Right lobe of liver (tissue), 6 donors: ENCODE results near the gene MYO1A. TPM values are rescaled to one million over a fixed set of nuclear protein-coding genes. Genes with fewer than 3 reads are reported as not detected.

Experiments used
- ATAC-seq, 4 donors: fragments of 200-7000 bp; cut with Tn5 transposase; one replicate each; pipeline ENCODE4 v1.9.1; 2020; ENCODE audit warnings: mild to moderate bottlenecking in 4 of 4, moderate library complexity in 4 of 4
- DNase-seq, 3 donors: peaks; one replicate each; pipeline ENCODE4 v3.0.0-alpha.2; 2020
- H3K27ac ChIP-seq, 3 donors: fragments of 200-600 bp; one replicate each; pipeline ENCODE4 v1.8.0; 2022
- H3K27me3 ChIP-seq, 2 donors: fragments of 200-600 bp; one replicate each; pipeline ENCODE4 v1.8.0; 2022
- H3K36me3 ChIP-seq, 4 donors: fragments of 200-600 bp; sonication (generic) in 1 of 4; one replicate each; pipeline versions ENCODE4 v1.5.1 to v1.8.0; 2017 to 2022; ENCODE audit warnings: control low read depth in 1 of 4
- H3K4me1 ChIP-seq, 4 donors: fragments of 200-600 bp; sonication (generic) in 1 of 4; one replicate each; pipeline versions ENCODE4 v1.5.1 to v1.8.0; 2017 to 2022; ENCODE audit warnings: control low read depth in 1 of 4
- H3K4me3 ChIP-seq, 3 donors: fragments of 200-600 bp; one replicate each; pipeline ENCODE4 v1.8.0; 2022
- H3K9me3 ChIP-seq, 4 donors: fragments of 200-600 bp; sonication (generic) in 1 of 4; one replicate each; pipeline versions ENCODE4 v1.5.1 to v1.8.0; 2017 to 2022; ENCODE audit warnings: control low read depth in 1 of 4
- POLR2A ChIP-seq: fragments of 450-650 bp; IDR thresholded peaks from one replicate; pipeline ENCODE4 v1.6.1; 2017; ENCODE audit warnings: antibody characterized with exemption, mild to moderate bottlenecking
- WGBS: methylation state at CpG from one replicate; pipeline ENCODE4 v1.1.6; 2018; ENCODE audit warnings: low coverage, low lambda C conversion rate; ENCODE audit not compliant: insufficient coverage; ENCODE audit errors: missing lambda C conversion rate; 5-methylcytosine and 5-hydroxymethylcytosine counted together
- intact Hi-C, 2 donors: fragments of 100-400 bp; cut with DNase I; formaldehyde crosslinking; loops; one replicate each; pipeline versions ENCODE4 v1.11.2 to v1.14.1; 2022
- total RNA-seq, 6 experiments: library from RNA; depleted of rRNA in 2 of 6; stranded (reverse); fragments of >200 nt in 2 of 6; fragmentation: NEBNext Ultra II Directional in 3 of 6; extraction: Animal tissue kit (Norgen Biotek cat#: 25700) in 3 of 6; gene quantifications; one replicate each; pipeline versions ENCODE4 v1.1.0 to v1.2.4, GENCODE V29; 2016 to 2023
- TF ChIP-seq, protein P1 (sequence below), 4 donors: fragments of 200-600 bp in 3 of 4; fragments of 450-650 bp in 1 of 4; IDR thresholded peaks; one replicate each; pipeline versions ENCODE4 v1.5.1 to v1.8.0; 2016 to 2022; ENCODE audit warnings: antibody characterized with exemption in 4 of 4, mild to moderate bottlenecking in 2 of 4
- donor health status: DM: no; HTN: yes; CAD: no.
- donor health status: DM: no; HTN: no; CAD: no.
- donor health status: DM: no; HTN: no; CAD: no.
- donor health status: DM: no; HTN: yes; CAD: no.
- donor health status: DM: no; HTN: yes; CAD: no.

The MYO1A gene
- total RNA-seq, 6 experiments from 2014 or later, result 0.27 to 1.9 (median 0.68) TPM; not detected in 1

DNA sequence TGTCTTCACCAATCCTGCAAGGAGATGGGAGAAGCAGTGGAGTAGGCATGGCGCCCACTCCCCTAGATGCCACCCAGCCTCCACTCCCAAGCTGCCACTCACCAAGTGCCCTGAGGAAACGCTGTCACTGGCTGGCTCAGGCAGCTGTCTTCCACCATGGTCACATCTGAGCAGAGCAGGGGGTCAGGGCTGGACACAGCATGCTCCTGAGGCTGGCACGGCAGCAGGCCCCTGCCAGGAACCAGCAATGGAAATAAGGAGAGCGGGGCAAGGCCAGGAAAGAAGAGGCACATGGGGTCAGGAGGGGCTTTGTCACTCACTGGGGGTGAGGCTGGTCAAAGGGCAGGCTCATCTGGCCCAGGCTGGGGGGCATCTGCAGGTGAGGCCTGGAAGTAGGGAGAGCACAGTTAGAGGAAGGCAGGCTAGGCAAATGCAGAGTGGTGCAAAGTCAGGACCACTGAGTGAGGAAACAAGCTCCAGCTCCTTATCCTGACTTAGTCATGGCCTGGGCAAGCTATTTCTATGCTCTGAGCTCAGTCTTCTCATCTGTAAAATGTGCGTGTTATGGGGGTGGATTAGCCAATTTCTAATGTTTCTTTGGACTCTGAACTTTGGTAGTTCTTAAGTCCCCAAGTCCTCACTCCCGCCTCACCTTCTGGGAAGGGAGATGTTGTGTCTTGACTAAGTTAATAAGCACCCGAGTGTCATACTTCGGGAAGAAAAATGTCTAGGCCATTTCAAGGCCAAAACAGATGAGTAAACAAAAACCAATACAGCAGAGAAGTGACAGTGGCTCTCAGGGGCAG lies 47.0 kb upstream of the MYO1A start:
- Histone ChIP-seq H3K27ac (no peak overlapping the region), H3K27me3 (no peaks in the 10 kb centered on the region), H3K4me3 (no peak overlapping the region), H3K4me1 (peaks cover 0 to 11% (median 3%) of the 10 kb centered on the region in 4 donors), H3K36me3 (peaks cover 0 to 80% (median 21%) of the 10 kb centered on the region in 4 donors), H3K9me3 (no peaks in the 10 kb centered on the region)
- no peak for ATAC-seq
- TF ChIP-seq, protein P1, sequence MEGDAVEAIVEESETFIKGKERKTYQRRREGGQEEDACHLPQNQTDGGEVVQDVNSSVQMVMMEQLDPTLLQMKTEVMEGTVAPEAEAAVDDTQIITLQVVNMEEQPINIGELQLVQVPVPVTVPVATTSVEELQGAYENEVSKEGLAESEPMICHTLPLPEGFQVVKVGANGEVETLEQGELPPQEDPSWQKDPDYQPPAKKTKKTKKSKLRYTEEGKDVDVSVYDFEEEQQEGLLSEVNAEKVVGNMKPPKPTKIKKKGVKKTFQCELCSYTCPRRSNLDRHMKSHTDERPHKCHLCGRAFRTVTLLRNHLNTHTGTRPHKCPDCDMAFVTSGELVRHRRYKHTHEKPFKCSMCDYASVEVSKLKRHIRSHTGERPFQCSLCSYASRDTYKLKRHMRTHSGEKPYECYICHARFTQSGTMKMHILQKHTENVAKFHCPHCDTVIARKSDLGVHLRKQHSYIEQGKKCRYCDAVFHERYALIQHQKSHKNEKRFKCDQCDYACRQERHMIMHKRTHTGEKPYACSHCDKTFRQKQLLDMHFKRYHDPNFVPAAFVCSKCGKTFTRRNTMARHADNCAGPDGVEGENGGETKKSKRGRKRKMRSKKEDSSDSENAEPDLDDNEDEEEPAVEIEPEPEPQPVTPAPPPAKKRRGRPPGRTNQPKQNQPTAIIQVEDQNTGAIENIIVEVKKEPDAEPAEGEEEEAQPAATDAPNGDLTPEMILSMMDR (IDR thresholded peaks at IDR 0.05), result no peak
- TF ChIP-seq POLR2A, result no peak
- DNase-seq, result peak in 1 of 3 donors; percentile 43
- intact Hi-C loops, result no loop called here
- 90% methylated on average over 4 of the region's 8 CpGs for WGBS

DNA sequence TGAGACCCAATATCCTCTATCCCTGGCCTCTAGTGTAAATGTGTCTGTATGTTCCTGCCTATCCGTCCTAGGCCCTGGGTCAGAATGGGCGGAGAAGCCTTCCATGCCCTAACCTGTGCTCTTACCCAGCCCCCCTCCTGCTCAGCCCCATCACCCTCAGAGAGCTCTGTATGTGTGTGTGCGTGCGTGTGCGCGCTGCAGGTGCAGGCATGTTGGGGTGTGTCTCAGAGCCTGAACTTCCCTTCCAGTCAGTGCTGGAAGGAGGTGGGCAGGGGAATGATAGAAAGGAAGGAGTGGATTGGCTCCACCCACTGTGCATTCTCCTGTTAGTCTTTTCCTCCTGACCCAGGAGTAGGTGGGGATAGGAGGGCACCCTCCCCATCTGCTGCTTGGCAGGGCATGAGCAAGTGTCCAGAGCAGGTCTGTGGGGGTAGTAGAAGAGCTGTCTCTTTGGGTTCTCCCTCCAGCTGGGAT lies 46.2 kb upstream of the MYO1A start:
- ATAC-seq, result peak in 2 of 4 donors; percentile 1 to 4
- peak in 1 of 3 donors; percentile 46 for DNase-seq
- Histone ChIP-seq H3K27ac (no peak overlapping the region), H3K4me1 (peaks cover 0 to 9% (median 0%) of the 10 kb centered on the region in 4 donors), H3K4me3 (no peak overlapping the region), H3K9me3 (no peaks in the 10 kb centered on the region), H3K36me3 (peaks cover 0 to 88% (median 26%) of the 10 kb centered on the region in 4 donors), H3K27me3 (no peaks in the 10 kb centered on the region)
- WGBS, result 87% methylated on average over 6 of the region's 6 CpGs
- intact Hi-C loops, result no loop called here
- TF ChIP-seq, protein P1 (IDR thresholded peaks at IDR 0.05), result no peak
- TF ChIP-seq POLR2A, result no peak

DNA sequence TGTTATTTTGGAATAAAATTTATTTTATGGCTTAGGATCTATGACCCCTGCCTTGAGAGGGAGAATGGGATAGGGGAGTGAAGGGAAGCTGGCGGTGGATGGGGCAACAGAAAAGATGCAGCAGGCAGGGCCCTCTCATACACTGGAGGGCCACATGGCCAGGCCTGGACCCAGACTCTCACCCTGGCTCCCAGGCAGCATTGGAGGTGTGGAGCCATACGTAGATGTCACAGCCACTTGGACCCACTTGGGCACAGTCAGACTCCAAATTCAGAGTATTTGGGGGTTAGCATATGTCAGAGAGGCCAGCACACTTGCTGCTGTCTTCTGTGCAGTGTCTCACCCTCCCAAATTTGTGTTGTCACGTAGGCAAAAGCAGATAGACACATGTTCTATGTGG lies 45.5 kb upstream of the MYO1A start:
- ATAC-seq, result no peak
- no peak overlapping the region for H3K27ac ChIP-seq
- peaks cover 0 to 11% (median 3%) of the 10 kb centered on the region in 4 donors for H3K4me1 ChIP-seq
- H3K27me3 ChIP-seq, result no peaks in the 10 kb centered on the region
- intact Hi-C loops, result no loop called here
- H3K9me3 ChIP-seq, result no peaks in the 10 kb centered on the region
- H3K4me3 ChIP-seq, result no peak overlapping the region
- TF ChIP-seq, protein P1 (IDR thresholded peaks at IDR 0.05), result no peak
- no peak for TF ChIP-seq POLR2A
- H3K36me3 ChIP-seq, result peaks cover 0 to 82% (median 28%) of the 10 kb centered on the region in 4 donors
- WGBS, result 86% methylated on average over 2 of the region's 3 CpGs
- no peak for DNase-seq

GRCh38 chr12:57094208-57095160 lies 44.6 kb upstream of the MYO1A start:
- DNase-seq, result peak in 1 of 3 donors; percentile 41

More at GRCh38 chr12:57094208-57095160, 44.6 kb upstream of the MYO1A start:
- intact Hi-C loops, result no loop called here
- Histone ChIP-seq H3K9me3 (no peaks in the 10 kb centered on the region), H3K27me3 (no peaks in the 10 kb centered on the region), H3K36me3 (peaks cover 0 to 73% (median 24%) of the 10 kb centered on the region in 4 donors), H3K4me1 (peaks cover 0 to 14% (median 5%) of the 10 kb centered on the region in 4 donors), H3K27ac (peak overlapping the region; percentile 6 to 18 (median 16)), H3K4me3 (no peak overlapping the region)
- ATAC-seq, result no peak
- TF ChIP-seq, protein P1 (IDR thresholded peaks at IDR 0.05), result no peak
- no peak for TF ChIP-seq POLR2A
- WGBS, result 23% methylated on average over 8 of the region's 15 CpGs
